NCI-H2171 treated with DMSO at 0.1 percent for 48 hours (cell line): ENCODE measurements around the gene SEC61A1.

Experiments used
- DNase-seq: peaks from one replicate; lab custom pipeline; 2025; lab: John Stamatoyannopoulos, UW

SEC61A1 gene

GRCh38 chr3:128077665-128078064 lies 25.4 kb downstream of the SEC61A1 start:
- no peak for DNase-seq

DNA sequence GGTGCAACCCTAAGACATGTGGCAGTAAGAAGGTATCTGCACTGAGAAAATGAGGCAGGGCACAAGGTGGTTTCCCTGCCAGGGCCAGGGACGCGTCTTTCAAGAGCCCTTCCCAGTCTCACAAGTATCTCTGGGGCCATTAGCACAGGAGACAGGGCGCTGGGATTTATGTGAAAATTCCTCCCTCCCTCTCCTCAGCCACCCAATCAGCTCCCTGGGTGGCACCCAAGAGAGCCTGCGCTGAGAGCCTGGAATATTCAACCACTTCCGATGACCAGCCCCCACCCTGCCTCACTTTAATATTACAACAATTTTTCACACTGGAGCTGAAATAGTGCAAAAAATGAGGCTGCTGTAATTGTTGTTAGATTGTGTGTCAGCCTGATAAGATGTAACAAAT lies 26.1 kb downstream of the SEC61A1 start:
- no peak for DNase-seq

GRCh38 chr3:128078875-128079274 lies 26.6 kb downstream of the SEC61A1 start:
- DNase-seq, result no peak

GRCh38 chr3:128079823-128080222 lies 27.6 kb downstream of the SEC61A1 start:
- DNase-seq, result no peak

DNA sequence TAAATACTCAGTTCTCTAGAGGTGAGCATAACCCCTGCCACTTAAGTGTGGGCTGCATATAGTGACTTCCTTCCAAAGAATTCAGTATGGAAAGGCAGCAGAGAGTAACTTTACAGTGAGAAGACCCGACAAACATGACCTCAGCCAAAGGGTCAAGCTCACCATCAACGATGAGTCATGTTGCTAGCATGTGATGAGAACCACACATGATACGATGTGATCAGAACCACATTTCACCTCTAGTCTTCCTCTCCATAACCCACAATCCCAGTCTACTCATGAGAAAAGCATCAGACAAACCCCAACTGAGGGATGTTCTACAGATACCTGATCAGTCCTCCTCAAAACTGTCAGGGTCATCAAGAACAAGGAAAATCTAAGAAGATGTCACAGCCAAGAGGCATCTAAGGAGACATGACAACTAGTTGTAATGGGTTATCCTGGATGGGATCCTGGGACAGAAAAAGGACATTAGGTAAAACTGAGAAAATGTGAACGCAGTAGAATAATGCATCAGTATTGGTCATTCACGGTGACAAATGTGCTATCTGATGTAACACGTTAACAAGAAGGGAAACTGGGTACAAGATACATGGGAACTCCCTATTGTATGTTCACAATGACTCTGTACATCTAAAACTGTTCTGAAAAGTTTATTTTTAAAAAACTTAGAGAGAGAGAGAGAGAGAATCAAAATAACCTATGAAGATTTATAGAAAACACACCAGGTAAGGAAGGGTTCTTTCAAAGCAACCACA lies 28.3 kb downstream of the SEC61A1 start:
- no peak for DNase-seq

DNA sequence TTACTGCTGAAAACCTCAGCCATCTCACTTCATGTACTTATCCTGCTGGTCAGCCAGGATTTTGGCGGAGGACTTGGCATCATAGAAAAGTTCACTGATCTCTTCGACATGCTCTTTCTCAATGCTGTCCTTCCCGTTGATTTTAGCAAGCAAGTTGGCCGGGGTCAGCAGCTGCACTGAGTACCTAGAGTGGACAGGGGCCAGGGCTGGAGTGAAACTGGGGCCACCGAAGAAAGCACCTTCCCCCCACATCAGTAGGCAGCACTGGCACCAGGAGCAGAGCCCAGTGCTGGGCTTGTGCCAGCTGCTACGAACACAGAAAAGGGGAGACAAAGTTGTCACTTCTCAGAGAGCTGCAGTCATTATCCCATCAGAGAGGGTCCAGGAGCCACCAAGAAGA lies 29.0 kb downstream of the SEC61A1 start:
- no peak for DNase-seq

- no peak for DNase-seq
Observed at GRCh38 chr3:128081846-128082245, 29.6 kb downstream of the SEC61A1 start.

- DNase-seq, result no peak
Observed at GRCh38 chr3:128082546-128082945, 30.3 kb downstream of the SEC61A1 start.

GRCh38 chr3:128083396-128083795 lies 31.2 kb downstream of the SEC61A1 start:
- no peak for DNase-seq

- DNase-seq, result no peak
Observed at GRCh38 chr3:128083980-128084674, 31.9 kb downstream of the SEC61A1 start.

DNA sequence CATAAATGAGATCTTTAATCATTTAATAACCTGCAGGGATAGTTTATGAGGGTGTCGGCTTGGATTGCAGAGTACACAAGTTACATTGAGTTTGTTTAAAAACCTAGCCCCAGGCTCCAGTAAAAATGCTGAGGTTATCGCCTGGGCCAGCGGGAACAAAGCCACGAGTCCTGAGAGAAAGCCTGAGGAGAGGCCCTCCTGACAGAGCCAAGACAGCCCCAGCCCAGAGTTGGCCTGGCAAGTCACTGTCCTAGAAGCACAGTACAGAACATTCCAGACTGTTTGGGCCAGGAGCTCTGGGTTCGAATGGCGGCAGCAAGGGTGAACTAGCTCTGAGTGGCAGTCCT lies 32.4 kb downstream of the SEC61A1 start:
- DNase-seq, result no peak

DNA sequence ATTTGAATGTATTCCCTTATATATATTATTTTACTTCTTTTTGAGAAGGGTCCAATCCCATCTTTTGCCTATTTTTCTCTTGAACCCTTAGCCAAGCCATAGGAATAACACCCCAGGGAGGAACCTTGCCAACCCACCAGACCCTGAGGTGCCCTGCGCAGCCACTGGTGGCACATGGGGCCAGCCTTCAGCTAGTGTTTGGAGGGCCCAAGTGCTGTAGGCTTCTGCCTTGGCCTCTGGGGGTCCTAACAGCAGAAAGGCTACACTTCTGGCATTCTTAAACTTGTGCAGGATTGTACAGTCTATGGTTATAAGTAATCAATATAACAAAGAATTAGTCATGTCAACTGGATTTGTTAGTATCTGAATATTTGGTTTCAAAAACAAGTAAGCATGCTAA lies 36.9 kb downstream of the SEC61A1 start:
- no peak for DNase-seq

- no peak for DNase-seq
Observed at GRCh38 chr3:128091586-128091985, 39.3 kb downstream of the SEC61A1 start.

DNA sequence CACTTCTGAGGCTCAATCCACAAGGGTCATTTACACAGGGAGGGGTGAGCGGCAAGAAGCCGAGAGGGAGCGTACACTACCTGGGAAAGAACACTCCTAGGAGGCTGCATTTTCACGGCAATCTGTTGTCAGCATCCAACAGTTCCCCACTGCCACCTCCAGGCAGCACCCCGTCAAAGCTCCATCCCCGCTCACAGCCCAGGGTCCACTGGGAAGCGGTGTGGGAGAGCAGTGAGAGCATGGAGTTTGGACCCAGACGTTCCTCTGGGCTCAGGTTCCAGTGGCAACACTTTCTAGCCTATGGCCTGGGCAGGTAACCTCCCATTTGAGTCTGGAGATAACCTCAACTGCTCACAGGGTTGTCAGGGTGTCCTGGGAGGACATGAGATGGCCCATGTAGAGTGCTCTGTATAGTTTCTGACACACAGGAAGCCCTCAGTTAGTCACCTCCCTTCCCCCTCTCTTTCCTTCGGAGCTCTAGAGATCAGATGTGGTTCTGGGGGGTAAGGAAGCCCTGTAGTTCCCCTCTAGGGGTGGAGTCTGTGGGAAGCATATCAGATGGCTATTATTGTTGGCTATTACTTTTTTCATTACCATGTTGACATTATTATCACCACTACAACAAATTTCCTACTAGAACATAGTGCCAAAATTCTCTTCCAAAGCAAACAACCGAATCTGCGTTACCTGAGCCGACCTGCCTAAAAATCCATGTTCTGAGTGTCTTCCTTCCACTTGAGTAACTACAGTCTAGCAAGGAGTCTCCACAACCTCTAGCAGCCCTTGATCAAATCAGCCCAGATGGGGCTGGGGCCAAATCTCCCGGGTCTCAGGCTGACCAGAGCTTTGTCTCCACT lies 42.3 kb downstream of the SEC61A1 start:
- no peak for DNase-seq

DNA sequence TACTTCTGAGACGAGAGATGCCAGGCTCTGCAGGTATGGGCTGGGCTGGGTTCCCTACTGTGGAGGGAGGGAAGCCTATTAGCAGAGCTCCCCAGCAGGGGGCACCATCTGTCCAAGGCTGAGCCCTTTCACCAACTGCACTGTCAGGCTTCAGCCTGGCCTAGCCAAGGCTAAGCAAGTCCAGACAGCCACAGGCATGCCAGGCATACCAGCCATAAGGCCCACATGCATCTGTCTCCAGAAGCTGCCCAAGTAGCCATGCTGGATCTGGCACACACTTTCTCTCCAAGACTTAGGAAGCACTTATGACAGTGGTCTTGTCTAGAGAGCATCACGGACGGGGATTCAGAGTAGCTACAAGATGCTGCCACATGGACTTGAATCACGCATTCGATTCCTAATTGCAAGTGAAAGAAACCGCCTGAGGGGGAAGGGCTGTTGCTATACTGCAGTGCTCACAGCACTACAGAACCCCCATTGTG lies 43.0 kb downstream of the SEC61A1 start:
- peak; percentile 68 for DNase-seq

- no peak for DNase-seq
Observed at GRCh38 chr3:128098234-128098633, 46.0 kb downstream of the SEC61A1 start.

GRCh38 chr3:128100161-128100560 lies 47.9 kb downstream of the SEC61A1 start:
- DNase-seq, result no peak

DNA sequence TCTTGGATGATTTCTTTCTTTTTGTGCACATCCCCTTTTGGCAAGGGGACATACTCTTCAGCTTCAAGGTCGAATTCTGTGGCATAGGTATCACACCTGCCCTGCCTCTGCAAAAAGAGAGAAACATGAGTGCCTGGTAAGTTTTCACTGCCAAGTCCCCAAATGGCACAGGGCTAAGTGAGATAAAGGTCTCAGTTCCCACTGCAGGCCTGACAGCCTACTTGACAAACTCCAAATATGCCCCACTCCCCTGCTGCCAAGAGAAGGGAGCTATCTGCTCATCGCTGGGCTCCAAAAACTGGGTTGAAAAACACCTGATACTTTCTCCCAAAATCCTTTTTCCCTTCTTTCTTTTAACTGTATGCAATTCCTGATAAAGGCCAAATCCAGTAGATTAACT lies 48.4 kb downstream of the SEC61A1 start:
- DNase-seq, result no peak

GRCh38 chr3:128103136-128103676 lies 51.0 kb downstream of the SEC61A1 start:
- no peak for DNase-seq

DNA sequence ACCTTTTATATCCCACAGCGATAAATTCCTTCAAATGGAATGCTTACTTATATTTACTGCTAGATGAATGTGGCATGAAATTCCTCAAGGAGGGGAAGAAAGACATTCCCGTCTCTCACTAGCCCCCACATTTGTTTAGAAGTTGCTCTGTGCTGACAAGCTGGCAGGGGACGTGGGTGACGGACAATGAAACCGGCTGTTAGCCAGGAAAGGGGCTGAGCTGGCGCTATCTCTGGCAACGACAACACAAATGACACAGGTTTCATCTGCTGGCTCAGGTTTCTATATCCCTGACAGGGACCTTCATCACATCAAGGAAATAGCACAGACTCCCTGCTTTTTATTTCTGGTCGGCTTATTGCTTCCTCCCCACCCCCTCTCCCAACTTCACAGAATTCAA lies 55.6 kb downstream of the SEC61A1 start:
- DNase-seq, result no peak

DNA sequence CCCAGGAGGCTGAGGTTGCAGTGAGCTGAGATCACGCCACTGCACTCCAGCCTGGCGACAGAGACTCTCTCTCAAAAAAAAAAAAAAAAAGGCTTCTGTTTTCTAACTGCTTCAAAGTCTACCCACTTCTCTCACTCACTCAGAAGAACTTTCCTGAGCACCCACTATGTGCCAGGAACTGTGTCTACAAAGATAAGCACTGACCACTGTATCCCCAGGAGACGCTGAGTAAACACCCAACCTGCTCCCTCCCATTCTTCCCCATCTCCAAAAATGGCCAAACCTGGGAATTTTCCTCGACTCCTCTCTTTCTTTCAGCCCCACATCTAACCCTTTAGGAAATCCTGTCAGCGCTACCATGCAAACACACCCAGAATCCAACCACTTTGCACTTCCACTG lies 58.9 kb downstream of the SEC61A1 start:
- no peak for DNase-seq

DNA sequence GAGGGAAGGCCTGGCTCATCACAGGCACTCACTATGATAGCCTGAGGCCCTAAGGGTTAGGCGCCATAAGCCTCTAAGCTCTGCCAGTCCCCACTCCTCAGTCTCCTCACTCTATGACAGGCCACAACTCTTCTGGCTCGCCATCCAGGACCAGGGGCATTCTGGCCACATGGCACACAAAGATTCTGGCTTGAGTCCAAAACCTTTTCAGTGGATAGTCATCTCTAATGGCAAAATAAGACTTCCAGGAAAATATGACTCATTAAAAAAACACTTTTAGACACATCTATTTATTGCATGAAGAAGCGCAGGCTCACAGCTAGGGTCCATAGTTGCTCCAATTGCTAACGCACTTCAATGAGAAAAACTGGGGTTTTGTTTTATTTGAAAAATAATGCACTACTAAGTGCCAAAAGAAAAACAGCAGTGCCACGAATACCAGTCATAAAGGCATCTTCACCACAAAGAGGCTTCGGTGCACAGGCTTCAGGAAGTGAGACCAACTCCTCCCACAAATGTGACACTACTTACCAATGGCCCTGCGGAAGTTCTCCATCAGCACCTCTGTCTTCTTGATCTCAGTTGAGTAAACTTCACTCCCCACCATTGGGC lies 60.2 kb downstream of the SEC61A1 start:
- no peak for DNase-seq
